Measurements from ENCODE around the gene CUEDC1. TPM values are rescaled to one million over a fixed set of nuclear protein-coding genes. Genes with fewer than 3 reads are reported as not detected.
"Not testable (repeated sequence)": the region's sequence is repeated elsewhere in the genome, so short reads cannot be mapped to it uniquely, and the experiment has no call there.

Gene CUEDC1
- total RNA-seq, 1 donor from 2014 or later: 6.5 TPM

GRCh38 chr17:57962279-57963148 is 7.3 kb upstream of the CUEDC1 start:
- DNase-seq (ENCODE audit: low spot score in 2 of 2): no peak
- FAIRE-seq: no peak

- DNase-seq (ENCODE audit: low spot score in 2 of 2): no peak
- FAIRE-seq: no peak
Observed at GRCh38 chr17:57959929-57960328, 4.7 kb upstream of the CUEDC1 start.

GRCh38 chr17:57958391-57958790 is 3.2 kb upstream of the CUEDC1 start:
- not testable (repeated sequence) for DNase-seq (ENCODE audit: low spot score in 2 of 2); FAIRE-seq

GRCh38 chr17:57957886-57958285 is 2.7 kb upstream of the CUEDC1 start:
- DNase-seq (ENCODE audit: low spot score in 2 of 2) (no peak), FAIRE-seq (no peak)

GRCh38 chr17:57957120-57957850 is 2.1 kb upstream of the CUEDC1 start:
- FAIRE-seq: no peak
- DNase-seq (ENCODE audit: low spot score in 2 of 2): no peak

- no peak for DNase-seq (ENCODE audit: low spot score in 2 of 2)
- FAIRE-seq: no peak
Observed at GRCh38 chr17:57956291-57957119, 1.3 kb upstream of the CUEDC1 start.

- DNase-seq (ENCODE audit: low spot score in 2 of 2) (peak; percentile 68 to 78), FAIRE-seq (no peak)
Observed at GRCh38 chr17:57954397-57955182, 622 bp downstream of the CUEDC1 start.

- no peak for FAIRE-seq
- DNase-seq (ENCODE audit: low spot score in 2 of 2): no peak
Observed at GRCh38 chr17:57953705-57954396, 1.4 kb downstream of the CUEDC1 start.

- FAIRE-seq (no peak), DNase-seq (ENCODE audit: low spot score in 2 of 2) (no peak)
Observed at GRCh38 chr17:57953219-57953618, 2.0 kb downstream of the CUEDC1 start.

GRCh38 chr17:57949649-57950048 is 5.6 kb downstream of the CUEDC1 start:
- FAIRE-seq (no peak), DNase-seq (ENCODE audit: low spot score in 2 of 2) (no peak)

- FAIRE-seq (no peak), DNase-seq (ENCODE audit: low spot score in 2 of 2) (no peak)
Observed at GRCh38 chr17:57948555-57949420, 6.4 kb downstream of the CUEDC1 start.

GRCh38 chr17:57948169-57948554 is 7.0 kb downstream of the CUEDC1 start:
- no peak for FAIRE-seq
- DNase-seq (ENCODE audit: low spot score in 2 of 2): no peak

- FAIRE-seq: no peak
Observed at GRCh38 chr17:57947369-57947768, 7.8 kb downstream of the CUEDC1 start.

GRCh38 chr17:57946798-57947358 is 8.3 kb downstream of the CUEDC1 start:
- no peak for DNase-seq (ENCODE audit: low spot score in 2 of 2)
- FAIRE-seq: no peak

More at GRCh38 chr17:57947369-57947768, 7.8 kb downstream of the CUEDC1 start:
- DNase-seq (ENCODE audit: low spot score in 2 of 2): no peak

GRCh38 chr17:57945996-57946797 is 9.0 kb downstream of the CUEDC1 start:
- DNase-seq (ENCODE audit: low spot score in 2 of 2): no peak
- no peak for FAIRE-seq

- DNase-seq (ENCODE audit: low spot score in 2 of 2) (no peak), FAIRE-seq (no peak)
Observed at GRCh38 chr17:57944908-57945307, 10.3 kb downstream of the CUEDC1 start.

- DNase-seq (ENCODE audit: low spot score in 2 of 2) (no peak), FAIRE-seq (no peak)
Observed at GRCh38 chr17:57943645-57944044, 11.6 kb downstream of the CUEDC1 start.
